ENCODE data around the gene MYO15B. TPM values are rescaled to one million over a fixed set of nuclear protein-coding genes. Genes with fewer than 3 reads are reported as not detected.
A peak's percentile ranks its signal among the peaks of the same experiment; 100 is the strongest.

MYO15B gene
- total RNA-seq, 1 donor from 2014 or later = 18.1 TPM

DNA sequence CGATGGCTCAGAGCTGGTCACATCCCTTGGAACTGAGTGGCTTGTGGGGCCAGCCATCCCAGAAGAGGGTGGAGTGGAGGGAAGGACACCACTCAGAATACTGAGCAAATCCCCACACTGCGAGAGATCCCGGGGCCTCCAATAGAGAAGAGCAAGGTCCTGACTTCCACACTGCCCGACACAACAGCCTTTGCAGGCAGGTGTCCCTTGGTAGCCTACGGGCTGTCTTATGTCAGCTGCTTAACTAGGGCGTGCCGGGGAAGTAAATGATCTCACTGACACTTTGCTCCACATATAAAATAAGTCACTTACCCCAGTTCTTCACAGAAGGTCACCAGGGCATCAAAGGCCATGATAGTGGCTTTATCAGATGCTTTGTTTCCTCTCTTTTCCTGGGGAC lies 63.3 kb downstream of the MYO15B start:
- Mint-ChIP-seq H3K36me3 (ENCODE audit: low read depth) (peaks cover 9% of the 10 kb centered on the region), H3K9me3 (no peaks in the 10 kb centered on the region), H3K27me3 (ENCODE audit: insufficient read depth) (no peaks in the 10 kb centered on the region), H3K27ac (no peak overlapping the region), H3K4me3 (no peak overlapping the region), H3K4me1 (ENCODE audit: low read depth) (peaks cover 7% of the 10 kb centered on the region)
- intact Hi-C loops (cut with micrococcal nuclease) = no loop called here
- no peak for DNase-seq (ENCODE audit: low spot score)

DNA sequence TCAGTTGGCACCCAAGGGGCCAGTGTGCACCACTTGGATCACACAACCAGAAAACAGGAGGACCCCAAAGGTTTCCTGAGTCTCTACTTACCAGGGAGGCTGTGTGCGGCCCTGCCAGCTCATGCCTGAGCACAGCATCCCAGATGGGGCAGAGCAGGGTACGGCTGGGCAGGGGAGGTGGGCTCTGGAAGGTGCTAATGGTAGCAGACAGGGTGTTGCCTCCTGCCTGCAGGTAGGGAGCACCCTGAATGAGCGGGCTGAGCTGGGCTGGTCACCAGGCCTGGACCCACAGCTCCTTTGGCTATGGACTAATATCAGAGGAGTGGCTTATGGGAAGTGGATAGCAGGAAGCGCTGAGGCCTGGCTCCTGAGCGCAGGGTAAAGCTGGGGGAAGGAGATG lies 64.7 kb downstream of the MYO15B start:
- Mint-ChIP-seq H3K27me3 (ENCODE audit: insufficient read depth) (no peaks in the 10 kb centered on the region), H3K27ac (no peak overlapping the region), H3K4me3 (no peak overlapping the region), H3K9me3 (no peaks in the 10 kb centered on the region), H3K36me3 (ENCODE audit: low read depth) (peaks cover 14% of the 10 kb centered on the region), H3K4me1 (ENCODE audit: low read depth) (no peaks in the 10 kb centered on the region)
- intact Hi-C loops (cut with micrococcal nuclease) = no loop called here
- DNase-seq (ENCODE audit: low spot score) = no peak

DNA sequence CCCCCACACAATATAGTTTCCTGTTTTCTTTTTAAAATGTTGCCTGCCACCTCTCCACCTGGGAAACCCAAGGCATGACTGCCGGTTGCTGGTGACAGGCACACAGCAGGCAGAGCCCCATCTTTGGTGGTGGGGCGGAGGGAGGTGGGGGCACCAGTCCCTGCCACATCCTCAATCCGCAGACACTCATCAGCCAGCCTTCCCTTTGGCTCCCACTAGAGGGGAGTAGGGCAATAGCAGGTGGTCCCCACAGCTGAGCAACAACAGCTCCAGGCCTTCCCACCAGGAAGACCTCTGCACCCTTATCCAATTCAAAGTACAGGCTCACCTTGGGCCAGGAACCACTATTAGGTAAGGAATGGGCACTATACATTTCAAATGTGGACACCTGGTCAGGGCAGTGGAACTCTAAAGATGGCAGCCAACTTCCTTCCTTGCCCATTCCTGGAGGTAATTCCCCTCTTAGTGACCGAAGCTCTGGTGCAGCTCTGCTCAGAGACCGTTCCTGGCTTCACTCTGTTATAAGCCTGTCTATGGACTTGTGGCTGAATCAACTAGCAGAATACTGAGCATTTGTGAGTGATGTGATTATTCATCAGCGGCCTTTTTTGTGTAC lies 65.4 kb downstream of the MYO15B start:
- Mint-ChIP-seq H3K36me3 (ENCODE audit: low read depth) (peaks cover 15% of the 10 kb centered on the region), H3K9me3 (no peaks in the 10 kb centered on the region), H3K27ac (no peak overlapping the region), H3K27me3 (ENCODE audit: insufficient read depth) (no peaks in the 10 kb centered on the region), H3K4me1 (ENCODE audit: low read depth) (no peaks in the 10 kb centered on the region), H3K4me3 (no peak overlapping the region)
- intact Hi-C loops (cut with micrococcal nuclease) = no loop called here
- DNase-seq (ENCODE audit: low spot score) = no peak

DNA sequence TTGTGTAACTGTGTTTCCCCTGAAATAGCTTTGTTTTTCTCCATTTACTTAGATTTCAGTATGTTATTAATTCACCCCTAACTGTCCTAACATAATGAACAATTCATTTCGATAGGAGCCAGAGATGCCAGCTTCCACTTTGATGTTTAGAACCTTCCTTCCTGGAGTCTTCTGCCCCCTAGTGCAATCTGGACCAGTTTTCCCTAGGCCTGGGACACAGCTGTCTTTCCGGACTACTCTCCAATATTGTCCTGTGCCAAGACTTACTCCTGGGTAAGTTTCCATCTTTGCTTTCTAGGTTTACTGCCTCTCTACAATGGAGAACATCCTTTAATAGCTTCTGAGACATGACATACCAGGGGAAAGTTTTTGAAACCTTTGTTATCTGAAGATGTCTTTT lies 66.6 kb downstream of the MYO15B start:
- Mint-ChIP-seq H3K36me3 (ENCODE audit: low read depth) (peaks cover 11% of the 10 kb centered on the region), H3K9me3 (no peaks in the 10 kb centered on the region), H3K27ac (peak overlapping the region; percentile 6), H3K4me3 (no peak overlapping the region), H3K27me3 (ENCODE audit: insufficient read depth) (no peaks in the 10 kb centered on the region), H3K4me1 (ENCODE audit: low read depth) (no peaks in the 10 kb centered on the region)
- intact Hi-C loops (cut with micrococcal nuclease) = no loop called here
- no peak for DNase-seq (ENCODE audit: low spot score)

DNA sequence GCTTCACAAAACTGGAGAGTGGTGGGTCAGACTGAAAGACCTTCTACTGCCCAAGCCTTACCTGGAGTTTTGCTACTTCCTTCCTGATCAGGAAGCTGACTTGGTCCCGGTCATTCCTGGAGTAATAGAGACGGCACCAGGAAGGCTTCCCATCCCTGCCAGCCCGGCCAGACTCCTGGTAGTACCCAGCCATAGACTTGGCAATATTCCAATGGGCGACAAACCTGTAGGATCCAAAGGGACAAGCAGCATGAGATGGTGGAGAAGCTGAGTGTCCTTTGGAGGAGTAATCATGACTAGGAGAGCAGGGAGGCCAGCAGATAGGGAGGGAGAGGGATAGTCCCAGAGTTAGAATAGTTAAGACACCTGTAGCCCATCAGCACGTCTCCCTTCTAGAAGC lies 70.6 kb downstream of the MYO15B start:
- no peak overlapping the region for H3K27ac Mint-ChIP-seq
- no peak overlapping the region for H3K4me3 Mint-ChIP-seq
- no peaks in the 10 kb centered on the region for H3K27me3 Mint-ChIP-seq (ENCODE audit: insufficient read depth)
- no peaks in the 10 kb centered on the region for H3K9me3 Mint-ChIP-seq
- H3K36me3 Mint-ChIP-seq (ENCODE audit: low read depth) = peaks cover 11% of the 10 kb centered on the region
- no peak for DNase-seq (ENCODE audit: low spot score)
- H3K4me1 Mint-ChIP-seq (ENCODE audit: low read depth) = no peaks in the 10 kb centered on the region
- intact Hi-C loops (cut with micrococcal nuclease) = no loop called here

DNA sequence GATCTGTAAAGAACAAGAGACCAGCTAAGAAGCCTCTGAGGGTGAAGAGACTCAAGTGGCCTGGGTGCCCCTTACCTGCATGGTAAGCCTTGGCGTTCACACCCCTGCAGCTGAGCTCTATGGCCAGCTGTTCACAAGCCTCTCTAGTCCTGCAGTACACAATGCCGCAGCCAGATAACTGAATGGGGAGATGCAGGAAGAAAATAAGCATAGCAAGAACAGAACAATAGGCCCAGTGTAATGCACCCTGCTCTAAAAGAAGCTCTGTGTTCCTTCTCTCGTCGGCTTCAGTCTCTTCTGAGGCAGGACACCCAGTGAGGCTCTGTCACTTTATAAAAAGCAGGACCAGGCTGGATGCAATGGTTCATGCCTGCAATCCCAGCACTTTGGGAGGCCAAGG lies 73.9 kb downstream of the MYO15B start:
- intact Hi-C loops (cut with micrococcal nuclease) = no loop called here
- Mint-ChIP-seq H3K4me3 (no peak overlapping the region), H3K9me3 (no peaks in the 10 kb centered on the region), H3K27ac (no peak overlapping the region), H3K36me3 (ENCODE audit: low read depth) (peaks cover 16% of the 10 kb centered on the region), H3K4me1 (ENCODE audit: low read depth) (no peaks in the 10 kb centered on the region), H3K27me3 (ENCODE audit: insufficient read depth) (no peaks in the 10 kb centered on the region)
- no peak for DNase-seq (ENCODE audit: low spot score)

DNA sequence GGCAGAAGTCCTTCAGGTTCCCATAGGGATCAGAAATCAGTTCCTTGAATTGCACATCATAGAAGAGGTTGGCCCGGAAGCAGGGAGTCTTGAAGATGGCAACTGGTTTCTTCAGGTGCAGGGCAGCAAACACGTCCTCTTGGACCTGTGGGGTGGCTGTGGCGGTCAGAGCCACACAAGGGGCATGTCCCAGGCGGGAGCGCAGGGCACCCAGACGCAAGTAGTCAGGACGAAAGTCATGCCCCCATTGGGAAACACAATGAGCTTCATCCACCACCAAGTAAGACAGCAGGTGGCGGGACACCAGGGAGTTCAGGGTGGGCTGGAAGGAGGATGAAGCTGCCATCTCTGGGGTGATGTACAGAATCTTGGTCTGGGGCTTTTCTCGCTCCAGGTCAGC lies 74.9 kb downstream of the MYO15B start:
- intact Hi-C loops (cut with micrococcal nuclease) = no loop called here
- no peaks in the 10 kb centered on the region for H3K27me3 Mint-ChIP-seq (ENCODE audit: insufficient read depth)
- H3K4me1 Mint-ChIP-seq (ENCODE audit: low read depth) = no peaks in the 10 kb centered on the region
- DNase-seq (ENCODE audit: low spot score) = no peak
- H3K27ac Mint-ChIP-seq = no peak overlapping the region
- H3K9me3 Mint-ChIP-seq = no peaks in the 10 kb centered on the region
- H3K36me3 Mint-ChIP-seq (ENCODE audit: low read depth) = peaks cover 11% of the 10 kb centered on the region
- no peak overlapping the region for H3K4me3 Mint-ChIP-seq

DNA sequence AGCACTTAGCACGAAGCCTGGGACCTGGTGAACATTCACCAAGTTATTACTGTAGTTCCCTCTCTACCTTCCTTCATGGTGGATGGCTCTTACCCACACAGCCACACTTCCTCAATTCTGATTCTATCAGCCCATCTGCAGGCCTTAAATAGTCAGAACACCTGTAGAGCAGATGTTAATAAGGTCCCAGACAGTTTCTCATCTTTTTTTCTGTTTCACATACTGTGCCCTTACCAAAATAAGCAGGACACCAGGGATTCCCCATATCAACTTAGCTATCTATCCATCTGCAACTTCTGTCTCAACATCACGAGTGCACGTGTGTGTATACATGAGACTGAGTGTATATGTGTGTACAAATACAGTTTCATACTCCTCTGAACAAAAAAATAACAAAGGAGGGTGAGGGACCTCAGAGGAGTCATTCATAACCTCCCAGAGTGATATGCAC lies 76.5 kb downstream of the MYO15B start:
- no peak overlapping the region for H3K27ac Mint-ChIP-seq
- intact Hi-C loops (cut with micrococcal nuclease) = no loop called here
- H3K4me1 Mint-ChIP-seq (ENCODE audit: low read depth) = peaks cover 11% of the 10 kb centered on the region
- no peaks in the 10 kb centered on the region for H3K9me3 Mint-ChIP-seq
- peaks cover 19% of the 10 kb centered on the region for H3K36me3 Mint-ChIP-seq (ENCODE audit: low read depth)
- no peaks in the 10 kb centered on the region for H3K27me3 Mint-ChIP-seq (ENCODE audit: insufficient read depth)
- DNase-seq (ENCODE audit: low spot score) = no peak
- no peak overlapping the region for H3K4me3 Mint-ChIP-seq

DNA sequence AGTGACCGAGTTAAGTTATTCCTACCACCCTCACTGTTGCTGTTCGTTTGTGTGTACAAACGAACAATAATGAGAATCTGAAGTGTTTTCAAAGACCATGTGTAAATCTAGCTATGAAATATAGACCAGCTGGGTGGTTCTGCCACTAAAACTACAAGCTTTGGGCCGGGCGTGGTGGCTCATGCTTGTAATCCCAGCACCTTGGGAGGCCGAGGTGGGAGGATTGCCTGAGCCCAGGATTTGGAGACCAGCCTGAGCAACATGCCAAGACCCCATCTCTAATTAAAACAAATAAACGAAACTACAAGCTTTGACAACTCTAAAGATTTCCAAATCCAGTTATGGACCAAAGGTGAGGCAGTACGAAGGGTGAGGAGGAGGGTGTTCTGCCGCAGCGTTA lies 78.4 kb downstream of the MYO15B start:
- DNase-seq (ENCODE audit: low spot score) = no peak
- peak overlapping the region; percentile 79 for H3K4me3 Mint-ChIP-seq
- intact Hi-C loops (cut with micrococcal nuclease) = loop anchor here (2.0 kb wide), 2 partner anchors 189 to 377 kb away; partner anchors contain the start of genes SLC25A19 and WBP2
- H3K27me3 Mint-ChIP-seq (ENCODE audit: insufficient read depth) = no peaks in the 10 kb centered on the region
- H3K4me1 Mint-ChIP-seq (ENCODE audit: low read depth) = peaks cover 11% of the 10 kb centered on the region
- peaks cover 26% of the 10 kb centered on the region for H3K36me3 Mint-ChIP-seq (ENCODE audit: low read depth)
- H3K9me3 Mint-ChIP-seq = no peaks in the 10 kb centered on the region
- H3K27ac Mint-ChIP-seq = peak overlapping the region; percentile 71

DNA sequence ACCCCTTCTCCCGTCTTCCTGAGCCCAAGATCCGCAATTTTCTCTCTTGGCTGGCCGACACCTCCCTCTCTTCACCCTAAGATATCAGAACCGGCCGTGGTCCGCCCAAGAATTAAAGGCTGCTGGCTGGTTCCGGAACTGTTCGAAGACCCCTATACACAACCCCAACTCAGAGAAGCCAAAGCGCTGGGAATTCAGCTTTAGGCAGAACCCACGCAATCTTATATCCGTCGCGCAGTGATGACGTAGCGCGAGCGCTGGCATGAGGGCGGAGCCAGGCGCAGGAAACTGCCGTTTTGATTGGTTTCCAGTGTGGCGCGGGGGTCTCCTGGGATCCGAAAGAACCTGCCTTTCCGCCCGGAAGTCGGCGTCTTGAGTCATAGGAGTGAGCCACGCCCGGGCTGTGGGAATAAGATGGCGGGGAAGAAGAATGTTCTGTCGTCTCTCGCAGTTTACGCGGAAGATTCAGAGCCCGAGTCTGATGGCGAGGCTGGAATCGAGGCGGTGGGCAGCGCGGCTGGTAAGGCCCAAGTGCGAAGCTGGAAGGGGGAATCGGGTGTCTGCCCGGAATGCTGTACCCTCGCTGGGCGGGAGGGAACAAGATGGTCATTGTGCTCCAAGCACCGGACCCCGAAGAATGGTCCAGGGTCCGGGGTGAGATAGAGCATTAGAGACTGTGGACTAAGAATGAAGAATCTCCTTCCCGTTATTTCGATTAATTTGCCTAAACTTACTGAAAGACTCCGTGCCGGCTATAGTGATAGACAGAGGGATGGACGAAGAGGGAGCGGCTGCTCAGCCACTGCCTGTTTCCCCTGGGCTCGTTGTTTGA lies 79.6 kb downstream of the MYO15B start, which contains the start of the genes RECQL5 and SAP30BP:
Gene RECQL5, minus strand, starts transcription at position 196 of the 832 bp plus-strand sequence. CDS start 597 bp downstream, outside the sequence.
Gene SAP30BP, plus strand, starts transcription at position 380 of the 832 bp plus-strand sequence. Its CDS starts 35 bp downstream, at position 415.
- Mint-ChIP-seq H3K4me3 (peak within 1 kb of the TSS; percentile 79), H3K36me3 (ENCODE audit: low read depth) (peaks cover 28% of the 10 kb centered on the region), H3K4me1 (ENCODE audit: low read depth) (peaks cover 11% of the 10 kb centered on the region), H3K27ac (peak within 1 kb of the TSS; percentile 71), H3K9me3 (no peaks in the 10 kb centered on the region), H3K27me3 (ENCODE audit: insufficient read depth) (no peaks in the 10 kb centered on the region)
- intact Hi-C loops (cut with micrococcal nuclease) = loop anchor here (1.0 to 2.0 kb wide), 6 partner anchors 24 to 378 kb away; partner anchors contain the start of genes ACOX1, SLC25A19, TEN1 and WBP2
- peak; percentile 98 for DNase-seq (ENCODE audit: low spot score)

DNA sequence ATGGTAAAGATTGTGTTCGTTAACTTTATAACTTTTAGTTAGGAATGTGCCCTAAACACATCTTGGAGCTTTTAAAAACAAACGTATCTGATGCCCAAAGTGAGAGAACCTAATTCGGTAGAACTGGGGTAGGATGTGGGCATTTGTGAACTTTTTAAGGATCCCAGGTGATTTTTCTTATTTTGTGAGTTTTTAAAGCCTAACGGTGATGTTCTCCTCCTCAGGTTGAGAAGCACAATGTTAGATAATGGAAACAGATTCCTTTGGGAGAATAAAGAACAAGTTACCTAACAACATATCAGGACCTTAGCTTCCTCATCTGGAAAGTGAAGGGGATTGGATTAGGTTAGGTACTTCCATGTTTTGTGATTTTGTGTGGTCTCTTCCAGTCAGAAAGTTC lies 80.2 kb downstream of the MYO15B start:
- no peak for DNase-seq (ENCODE audit: low spot score)
- Mint-ChIP-seq H3K27ac (no peak overlapping the region), H3K4me3 (no peak overlapping the region), H3K36me3 (ENCODE audit: low read depth) (peaks cover 24% of the 10 kb centered on the region), H3K27me3 (ENCODE audit: insufficient read depth) (no peaks in the 10 kb centered on the region), H3K9me3 (no peaks in the 10 kb centered on the region), H3K4me1 (ENCODE audit: low read depth) (peaks cover 11% of the 10 kb centered on the region)
- intact Hi-C loops (cut with micrococcal nuclease) = loop anchor here (1.0 to 2.0 kb wide), 6 partner anchors 23 to 379 kb away; partner anchors contain the start of genes ACOX1, SLC25A19, TEN1 and WBP2

DNA sequence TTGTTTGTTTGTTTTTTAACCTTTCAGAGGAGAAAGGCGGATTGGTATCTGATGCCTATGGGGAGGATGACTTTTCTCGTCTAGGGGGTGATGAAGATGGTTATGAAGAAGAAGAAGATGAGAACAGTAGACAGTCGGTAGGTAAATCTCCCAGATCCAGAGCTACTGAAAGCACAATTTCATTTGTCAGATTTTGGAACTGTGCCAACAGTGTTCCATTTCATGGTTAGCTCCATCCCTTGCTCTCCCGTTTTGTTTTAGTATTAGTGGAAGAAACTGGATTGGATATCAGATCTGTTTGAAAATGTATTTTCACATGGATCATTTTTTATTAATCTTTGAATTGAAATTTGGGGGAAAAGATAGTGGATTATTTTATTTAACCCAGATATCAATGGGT lies 80.9 kb downstream of the MYO15B start:
- intact Hi-C loops (cut with micrococcal nuclease) = no loop called here
- Mint-ChIP-seq H3K9me3 (no peaks in the 10 kb centered on the region), H3K36me3 (ENCODE audit: low read depth) (peaks cover 28% of the 10 kb centered on the region)

DNA sequence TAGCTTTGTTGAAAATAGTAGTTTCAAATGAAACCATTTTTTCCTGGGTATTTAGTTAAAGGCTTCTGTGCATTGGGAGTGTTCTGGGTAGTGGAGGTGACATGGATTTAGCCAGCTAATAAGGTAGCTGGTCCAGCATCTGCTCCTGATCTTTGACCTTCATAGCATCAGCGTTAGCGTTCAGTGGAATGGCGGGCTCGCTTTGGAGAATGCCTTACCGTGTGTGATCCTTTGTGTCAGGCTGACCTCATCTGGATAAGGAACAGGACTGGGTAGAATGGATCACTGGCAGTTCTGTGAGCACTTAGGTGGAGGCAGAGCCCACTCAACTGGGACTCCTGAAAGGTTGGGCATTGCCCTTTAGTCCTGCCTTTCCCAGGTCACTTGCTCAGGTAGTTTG lies 83.3 kb downstream of the MYO15B start:
- no peak for DNase-seq (ENCODE audit: low spot score)
- Mint-ChIP-seq H3K27me3 (ENCODE audit: insufficient read depth) (no peaks in the 10 kb centered on the region), H3K4me3 (no peak overlapping the region), H3K9me3 (no peaks in the 10 kb centered on the region), H3K27ac (no peak overlapping the region), H3K4me1 (ENCODE audit: low read depth) (peaks cover 11% of the 10 kb centered on the region), H3K36me3 (ENCODE audit: low read depth) (peaks cover 25% of the 10 kb centered on the region)
- intact Hi-C loops (cut with micrococcal nuclease) = loop anchor here (10.0 kb wide), 1 partner anchor 406 kb away; the partner anchor contains the start of genes GGA3 and MRPS7

More for the DNA sequence above, 80.9 kb downstream of the MYO15B start:
- no peak for DNase-seq (ENCODE audit: low spot score)
- Mint-ChIP-seq H3K27me3 (ENCODE audit: insufficient read depth) (no peaks in the 10 kb centered on the region), H3K27ac (peak overlapping the region; percentile 40), H3K4me1 (ENCODE audit: low read depth) (peaks cover 11% of the 10 kb centered on the region), H3K4me3 (no peak overlapping the region)
